BE2C (cell line): ENCODE results near the gene HPSE2.

Source experiments
- DNase-seq: peaks from one replicate; pipeline ENCODE4 v3.0.0-alpha.2; 2020
- H3K27me3 ChIP-seq: fragments of 250-450 bp; sonication (Bioruptor Pico); 2 replicates; pipeline ENCODE4 v1.5.1; 2020; ENCODE audit warnings: mild to moderate bottlenecking
- H3K36me3 ChIP-seq: fragments of 250-450 bp; sonication (Bioruptor Pico); 2 replicates; pipeline ENCODE4 v1.5.1; 2020; ENCODE audit warnings: mild to moderate bottlenecking
- H3K4me1 ChIP-seq: fragments of 250-450 bp; sonication (Bioruptor Pico); 2 replicates; pipeline ENCODE4 v1.5.1; 2020
- H3K4me3 ChIP-seq: 2 replicates; pipeline ENCODE4 v1.5.1; 2011; ENCODE audit warnings: low read depth, low read length
- H3K9me3 ChIP-seq: fragments of 250-450 bp; sonication (Bioruptor Pico); 2 replicates; pipeline ENCODE4 v1.5.1; 2020
- TF ChIP-seq, protein P1 (sequence below): IDR thresholded peaks from 2 replicates; pipeline ENCODE4 v1.5.1; 2012; ENCODE audit warnings: mild to moderate bottlenecking, low read depth, low read length

Gene HPSE2

GRCh38 chr10:98539578-98539977 is 696.1 kb downstream of the HPSE2 start:
- no peaks in the 10 kb centered on the region for H3K9me3 ChIP-seq
- no peak overlapping the region for H3K4me3 ChIP-seq
- no peak for DNase-seq
- no peaks in the 10 kb centered on the region for H3K36me3 ChIP-seq
- no peaks in the 10 kb centered on the region for H3K4me1 ChIP-seq
- TF ChIP-seq, protein P1, sequence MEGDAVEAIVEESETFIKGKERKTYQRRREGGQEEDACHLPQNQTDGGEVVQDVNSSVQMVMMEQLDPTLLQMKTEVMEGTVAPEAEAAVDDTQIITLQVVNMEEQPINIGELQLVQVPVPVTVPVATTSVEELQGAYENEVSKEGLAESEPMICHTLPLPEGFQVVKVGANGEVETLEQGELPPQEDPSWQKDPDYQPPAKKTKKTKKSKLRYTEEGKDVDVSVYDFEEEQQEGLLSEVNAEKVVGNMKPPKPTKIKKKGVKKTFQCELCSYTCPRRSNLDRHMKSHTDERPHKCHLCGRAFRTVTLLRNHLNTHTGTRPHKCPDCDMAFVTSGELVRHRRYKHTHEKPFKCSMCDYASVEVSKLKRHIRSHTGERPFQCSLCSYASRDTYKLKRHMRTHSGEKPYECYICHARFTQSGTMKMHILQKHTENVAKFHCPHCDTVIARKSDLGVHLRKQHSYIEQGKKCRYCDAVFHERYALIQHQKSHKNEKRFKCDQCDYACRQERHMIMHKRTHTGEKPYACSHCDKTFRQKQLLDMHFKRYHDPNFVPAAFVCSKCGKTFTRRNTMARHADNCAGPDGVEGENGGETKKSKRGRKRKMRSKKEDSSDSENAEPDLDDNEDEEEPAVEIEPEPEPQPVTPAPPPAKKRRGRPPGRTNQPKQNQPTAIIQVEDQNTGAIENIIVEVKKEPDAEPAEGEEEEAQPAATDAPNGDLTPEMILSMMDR, result no peak
- H3K27me3 ChIP-seq, result no peaks in the 10 kb centered on the region

- Histone ChIP-seq H3K4me3 (no peak overlapping the region), H3K27me3 (no peaks in the 10 kb centered on the region), H3K4me1 (no peaks in the 10 kb centered on the region), H3K9me3 (no peaks in the 10 kb centered on the region), H3K36me3 (no peaks in the 10 kb centered on the region)
- TF ChIP-seq, protein P1, result no peak
- no peak for DNase-seq
These were observed 697.2 kb downstream of the HPSE2 start for GRCh38 chr10:98538472-98538871.

DNA sequence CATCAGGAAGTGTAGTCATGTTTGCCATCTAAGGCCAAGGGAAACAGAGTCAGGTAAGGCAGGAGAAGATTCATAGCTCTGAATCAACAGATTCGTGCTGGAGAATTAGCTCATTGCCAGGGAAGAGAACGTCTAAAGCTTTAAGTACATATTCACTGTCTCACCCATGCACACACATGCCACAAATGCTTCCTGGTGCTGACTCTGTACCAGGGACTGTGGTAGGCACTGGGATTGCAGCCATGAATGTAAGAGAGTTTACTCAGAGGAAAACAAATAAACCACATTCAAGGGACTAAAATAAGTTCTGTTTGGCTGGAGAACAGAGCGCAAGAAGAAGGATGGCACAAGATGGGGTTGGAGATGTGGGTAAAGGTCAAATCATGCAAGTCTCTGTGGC is 699.1 kb downstream of the HPSE2 start:
- H3K27me3 ChIP-seq, result no peaks in the 10 kb centered on the region
- H3K36me3 ChIP-seq, result no peaks in the 10 kb centered on the region
- H3K4me3 ChIP-seq, result no peak overlapping the region
- TF ChIP-seq, protein P1, result no peak
- no peaks in the 10 kb centered on the region for H3K9me3 ChIP-seq
- DNase-seq, result no peak
- no peaks in the 10 kb centered on the region for H3K4me1 ChIP-seq

- Histone ChIP-seq H3K4me1 (no peaks in the 10 kb centered on the region), H3K9me3 (no peaks in the 10 kb centered on the region), H3K36me3 (no peaks in the 10 kb centered on the region), H3K4me3 (no peak overlapping the region), H3K27me3 (no peaks in the 10 kb centered on the region)
- no peak for DNase-seq
- TF ChIP-seq, protein P1, result no peak
These were observed 701.8 kb downstream of the HPSE2 start for GRCh38 chr10:98533746-98534445.

DNA sequence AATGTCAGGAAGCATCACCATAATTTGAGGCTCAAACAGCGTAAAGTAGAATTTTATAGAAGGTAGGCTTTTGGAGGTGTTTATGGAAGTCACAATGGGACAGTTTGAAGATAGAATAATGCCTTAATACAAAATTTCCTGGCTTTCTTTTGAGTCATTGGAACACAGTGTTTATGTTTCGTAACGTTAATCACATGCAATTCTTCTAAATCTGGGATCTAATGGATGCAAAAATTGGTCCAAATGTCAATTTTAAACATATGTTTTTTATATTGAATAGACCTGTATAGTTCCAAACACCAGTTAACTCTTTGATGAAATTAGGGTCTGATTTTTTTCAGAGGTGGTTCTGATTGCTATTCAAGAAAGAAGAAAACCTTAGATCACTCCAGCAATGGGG is 702.4 kb downstream of the HPSE2 start:
- Histone ChIP-seq H3K4me3 (no peak overlapping the region), H3K27me3 (no peaks in the 10 kb centered on the region), H3K9me3 (no peaks in the 10 kb centered on the region), H3K4me1 (no peaks in the 10 kb centered on the region), H3K36me3 (no peaks in the 10 kb centered on the region)
- TF ChIP-seq, protein P1, result no peak
- DNase-seq, result no peak

DNA sequence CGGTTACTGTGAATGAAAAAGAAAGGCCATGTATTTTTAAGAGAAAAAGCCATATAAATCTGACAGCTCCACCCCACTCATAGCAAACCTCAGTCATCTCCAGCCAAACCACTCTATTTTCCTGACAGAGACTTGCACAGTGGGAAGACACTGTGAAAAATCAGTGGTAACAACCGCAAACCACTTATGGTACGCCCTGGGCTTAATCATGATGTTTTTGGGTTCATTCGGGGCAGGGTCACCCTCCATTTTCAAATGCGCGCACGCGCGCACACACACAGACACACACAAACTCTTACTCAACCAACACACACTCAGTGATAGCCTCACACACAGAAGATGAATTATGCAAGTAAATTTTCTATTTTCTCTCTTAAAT is 706.9 kb downstream of the HPSE2 start:
- Histone ChIP-seq H3K4me3 (no peak overlapping the region), H3K27me3 (no peaks in the 10 kb centered on the region), H3K36me3 (no peaks in the 10 kb centered on the region), H3K4me1 (no peaks in the 10 kb centered on the region), H3K9me3 (no peaks in the 10 kb centered on the region)
- TF ChIP-seq, protein P1, result no peak
- DNase-seq, result no peak
